ENCODE measurements around the gene MLH1.
"Not testable (repeated sequence)": the region's sequence is repeated elsewhere in the genome, so short reads cannot be mapped to it uniquely, and the experiment has no call there.

MLH1 gene

GRCh38 chr3:36993326-36994283, at the start of gene MLH1:
MLH1 (plus strand) TSS chr3:36993518; CDS start chr3:36993548, 30 bp downstream.
- peak; percentile 87 to 98 (median 95) for DNase-seq (ENCODE audit: low read depth in 4 of 4, low spot score in 1 of 4)

GRCh38 chr3:36943601-36944000, 49.7 kb upstream of the MLH1 start:
- DNase-seq (ENCODE audit: low read depth in 4 of 4, low spot score in 1 of 4): no peak

GRCh38 chr3:36944012-36944640, 49.2 kb upstream of the MLH1 start:
- DNase-seq (ENCODE audit: low read depth in 4 of 4, low spot score in 1 of 4): peak; percentile 18 to 23 (median 22)

- DNase-seq (ENCODE audit: low read depth in 4 of 4, low spot score in 1 of 4): peak; percentile 55 to 73 (median 65)
Measured at GRCh38 chr3:36944641-36945270, 48.6 kb upstream of the MLH1 start, which contains the start of gene TRANK1. TRANK1 (minus strand) TSS chr3:36945054; CDS start chr3:36944809, 245 bp downstream.

GRCh38 chr3:36945333-36945980, 47.9 kb upstream of the MLH1 start:
- no peak for DNase-seq (ENCODE audit: low read depth in 4 of 4, low spot score in 1 of 4)

GRCh38 chr3:36947814-36948213, 45.5 kb upstream of the MLH1 start:
- DNase-seq (ENCODE audit: low read depth in 4 of 4, low spot score in 1 of 4): not testable (repeated sequence)

GRCh38 chr3:36954452-36955134, 38.7 kb upstream of the MLH1 start:
- no peak for DNase-seq (ENCODE audit: low read depth in 4 of 4, low spot score in 1 of 4)

- no peak for DNase-seq (ENCODE audit: low read depth in 4 of 4, low spot score in 1 of 4)
Measured at GRCh38 chr3:36956155-36956554, 37.2 kb upstream of the MLH1 start.

- no peak for DNase-seq (ENCODE audit: low read depth in 4 of 4, low spot score in 1 of 4)
Measured at GRCh38 chr3:36957063-36957462, 36.3 kb upstream of the MLH1 start.

- DNase-seq (ENCODE audit: low read depth in 4 of 4, low spot score in 1 of 4): no peak
Measured at GRCh38 chr3:36957862-36958686, 35.2 kb upstream of the MLH1 start.

GRCh38 chr3:36959821-36960220, 33.5 kb upstream of the MLH1 start:
- no peak for DNase-seq (ENCODE audit: low read depth in 4 of 4, low spot score in 1 of 4)

GRCh38 chr3:36960502-36960901, 32.8 kb upstream of the MLH1 start:
- DNase-seq (ENCODE audit: low read depth in 4 of 4, low spot score in 1 of 4): no peak

- DNase-seq (ENCODE audit: low read depth in 4 of 4, low spot score in 1 of 4): not testable (repeated sequence)
Measured at GRCh38 chr3:36963008-36963407, 30.3 kb upstream of the MLH1 start.

- no peak for DNase-seq (ENCODE audit: low read depth in 4 of 4, low spot score in 1 of 4)
Measured at GRCh38 chr3:36964331-36964730, 29.0 kb upstream of the MLH1 start.

- DNase-seq (ENCODE audit: low read depth in 4 of 4, low spot score in 1 of 4): no peak
Measured at GRCh38 chr3:36964817-36965216, 28.5 kb upstream of the MLH1 start.

- no peak for DNase-seq (ENCODE audit: low read depth in 4 of 4, low spot score in 1 of 4)
Measured at GRCh38 chr3:36965440-36965839, 27.9 kb upstream of the MLH1 start.

GRCh38 chr3:36969085-36969484, 24.2 kb upstream of the MLH1 start:
- no peak for DNase-seq (ENCODE audit: low read depth in 4 of 4, low spot score in 1 of 4)

GRCh38 chr3:36969540-36970432, 23.5 kb upstream of the MLH1 start:
- no peak for DNase-seq (ENCODE audit: low read depth in 4 of 4, low spot score in 1 of 4)

GRCh38 chr3:36972163-36972562, 21.2 kb upstream of the MLH1 start:
- DNase-seq (ENCODE audit: low read depth in 4 of 4, low spot score in 1 of 4): no peak

Measured in stimulated activated CD4-positive, alpha-beta T cell treated with anti-CD3 and anti-CD28 coated beads, Interleukin-1b, Interleukin-23, amount 100 ng/mL, for 24 hours (primary cell).